ENCODE results near the gene ACOX3.
"Not testable (repeated sequence)": the region's sequence is repeated elsewhere in the genome, so short reads cannot be mapped to it uniquely, and the experiment has no call there.

Gene ACOX3

DNA sequence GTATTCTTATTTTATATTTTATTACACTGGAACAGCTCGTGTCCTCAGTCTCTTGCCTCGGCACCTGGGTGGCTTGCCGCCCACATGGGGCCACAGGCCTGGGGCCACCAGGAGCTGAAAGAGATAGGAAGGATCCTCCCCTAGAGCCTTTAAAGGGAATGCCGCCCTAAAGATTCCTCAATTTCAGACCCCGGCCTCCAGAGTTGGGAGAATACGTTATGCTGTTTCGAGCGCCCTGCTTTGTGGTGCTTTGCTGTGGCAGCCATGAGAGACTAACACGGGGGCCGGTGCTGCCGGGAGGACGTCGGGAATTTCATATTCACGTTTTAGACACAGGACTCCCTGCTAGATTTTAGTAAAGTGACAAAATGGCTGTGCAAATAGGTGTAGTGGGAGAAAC is 33.2 kb downstream of the ACOX3 start:
- DNase-seq: no peak
- Histone ChIP-seq H3K4me1 (peaks cover 3% of the 10 kb centered on the region), H3K4me3 (ENCODE audit: low read depth, low read length) (no peak overlapping the region), H3K9me3 (no peaks in the 10 kb centered on the region), H3K36me3 (no peaks in the 10 kb centered on the region; the same call in 1 of the 2 replicates), H3K27me3 (no peaks in the 10 kb centered on the region)
- TF ChIP-seq CTCF (IDR thresholded peaks at IDR 0.05; ENCODE audit: low read depth, low read length): no peak

GRCh38 chr4:8406887-8407286 is 33.6 kb downstream of the ACOX3 start:
- peak; percentile 81 for DNase-seq
- TF ChIP-seq CTCF (IDR thresholded peaks at IDR 0.05; ENCODE audit: low read depth, low read length): peak; percentile 51
- not testable (repeated sequence) for H3K27me3 ChIP-seq; H3K4me3 ChIP-seq (ENCODE audit: low read depth, low read length); H3K9me3 ChIP-seq; H3K36me3 ChIP-seq; H3K4me1 ChIP-seq

DNA sequence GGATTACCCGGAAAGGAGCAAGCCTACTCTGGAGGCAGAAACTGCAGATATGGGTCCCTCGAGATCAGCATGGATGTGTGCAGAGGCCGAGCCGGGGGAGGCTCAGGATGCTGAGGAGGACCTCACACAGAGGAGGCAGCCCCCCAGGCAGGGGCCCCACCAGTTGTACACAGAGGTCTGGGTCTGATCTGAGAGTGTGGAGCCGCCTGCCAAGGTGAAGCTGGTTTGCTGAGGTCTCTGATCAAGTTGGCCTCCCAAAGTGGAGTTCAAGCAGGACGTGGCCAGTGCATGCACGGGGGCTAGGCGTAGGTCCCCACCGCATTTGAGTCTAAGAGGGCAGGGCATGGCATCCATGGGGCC is 35.0 kb downstream of the ACOX3 start:
- H3K9me3 ChIP-seq: no peaks in the 10 kb centered on the region
- DNase-seq: no peak
- H3K4me1 ChIP-seq: peaks cover 3% of the 10 kb centered on the region
- H3K36me3 ChIP-seq: no peaks in the 10 kb centered on the region; the same call in 1 of the 2 replicates
- H3K27me3 ChIP-seq: no peaks in the 10 kb centered on the region
- no peak for TF ChIP-seq CTCF (IDR thresholded peaks at IDR 0.05; ENCODE audit: low read depth, low read length)
- no peak overlapping the region for H3K4me3 ChIP-seq (ENCODE audit: low read depth, low read length)

GRCh38 chr4:8404791-8405515 is 35.6 kb downstream of the ACOX3 start:
- Histone ChIP-seq H3K27me3 (no peaks in the 10 kb centered on the region), H3K9me3 (no peaks in the 10 kb centered on the region), H3K36me3 (no peaks in the 10 kb centered on the region; the same call in 1 of the 2 replicates), H3K4me3 (ENCODE audit: low read depth, low read length) (no peak overlapping the region), H3K4me1 (peaks cover under 1% of the 10 kb centered on the region)
- no peak for DNase-seq
- TF ChIP-seq CTCF (IDR thresholded peaks at IDR 0.05; ENCODE audit: low read depth, low read length): no peak

DNA sequence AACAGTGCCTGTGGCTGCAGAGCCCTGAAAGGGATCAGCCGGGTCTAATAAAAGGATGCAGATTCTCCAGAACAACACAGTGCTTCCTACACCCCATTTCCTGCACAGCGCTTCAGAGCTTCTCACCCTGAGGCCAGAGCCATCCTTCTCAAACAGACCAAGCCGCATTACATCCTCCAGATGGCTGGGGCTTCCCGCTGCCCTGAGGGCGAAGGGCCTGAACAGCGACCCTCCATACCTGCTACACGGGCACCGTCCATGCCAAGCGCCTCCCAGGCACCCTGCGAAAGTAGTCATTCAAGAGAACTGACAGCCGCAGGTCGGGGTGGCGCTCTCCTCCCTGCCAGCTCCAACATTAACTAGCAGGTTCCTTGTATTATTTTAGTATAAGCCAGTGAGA is 36.5 kb downstream of the ACOX3 start:
- Histone ChIP-seq H3K27me3 (no peaks in the 10 kb centered on the region), H3K4me3 (ENCODE audit: low read depth, low read length) (no peak overlapping the region), H3K4me1 (no peaks in the 10 kb centered on the region; the same call in none of the 2 replicates), H3K36me3 (no peaks in the 10 kb centered on the region; the same call in 1 of the 2 replicates), H3K9me3 (no peaks in the 10 kb centered on the region)
- no peak for TF ChIP-seq CTCF (IDR thresholded peaks at IDR 0.05; ENCODE audit: low read depth, low read length)
- peak; percentile 61 for DNase-seq

- no peaks in the 10 kb centered on the region; the same call in 1 of the 2 replicates for H3K36me3 ChIP-seq
- no peaks in the 10 kb centered on the region; the same call in none of the 2 replicates for H3K4me1 ChIP-seq
- no peaks in the 10 kb centered on the region for H3K9me3 ChIP-seq
- no peaks in the 10 kb centered on the region for H3K27me3 ChIP-seq
- no peak overlapping the region for H3K4me3 ChIP-seq (ENCODE audit: low read depth, low read length)
- peak; percentile 92 for DNase-seq
- peak; percentile 95 for TF ChIP-seq CTCF (IDR thresholded peaks at IDR 0.05; ENCODE audit: low read depth, low read length)
Measured at GRCh38 chr4:8403173-8403753, 37.3 kb downstream of the ACOX3 start.

Data from BE2C (cell line).